Mammary epithelial cell (primary cell): ENCODE results near the gene KIF1B.
"Not testable (repeated sequence)": the region's sequence is repeated elsewhere in the genome, so short reads cannot be mapped to it uniquely, and the experiment has no call there.

Experiments used
- CTCF ChIP-seq, 2 donors: IDR thresholded peaks in 1 of 2; conservative IDR thresholded peaks in 1 of 2; 2 replicates each; pipeline ENCODE4 v1.5.1; 2011 to 2012; ENCODE audit warnings: inconsistent platforms in 2 of 2, low read length in 2 of 2, mild to moderate bottlenecking in 2 of 2, control low read depth in 1 of 2, low read depth in 1 of 2; ENCODE audit not compliant: insufficient read depth in 1 of 2; ENCODE audit errors: extremely low read depth in 1 of 2
- EZH2 ChIP-seq: IDR thresholded peaks from 2 replicates; pipeline ENCODE4 v1.6.1; 2012; ENCODE audit warnings: low read length, inconsistent platforms, borderline replicate concordance

DNA sequence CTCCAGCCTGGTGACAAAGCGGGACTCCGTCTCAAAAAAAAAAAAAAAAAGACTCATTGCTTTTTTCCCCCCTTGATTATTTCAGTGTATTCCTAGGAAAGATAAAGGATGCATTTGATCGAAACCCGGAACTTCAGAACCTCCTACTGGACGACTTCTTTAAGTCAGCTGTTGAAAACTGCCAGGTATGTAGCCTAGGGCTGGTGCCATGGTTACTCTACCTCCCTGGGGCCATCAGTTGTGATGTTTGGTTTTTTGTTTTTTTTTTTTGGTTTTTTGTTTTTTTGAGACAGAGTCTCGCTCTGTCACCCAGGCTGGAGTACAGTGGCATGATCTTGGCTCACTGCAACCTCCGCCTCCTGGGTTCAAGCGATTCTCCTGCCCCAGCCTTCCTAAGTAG, 208.4 kb downstream of the KIF1B start:
- not testable (repeated sequence) for TF ChIP-seq CTCF (conservative IDR thresholded peaks at IDR 0.05 in 1 of 2, IDR thresholded peaks at IDR 0.05 in 1 of 2; ENCODE audit: extremely low read depth in 1 of 2, insufficient read depth in 1 of 2, low read depth in 1 of 2, low read length in 2 of 2); EZH2
